ENCODE measurements around the gene ARMC9.

DNA sequence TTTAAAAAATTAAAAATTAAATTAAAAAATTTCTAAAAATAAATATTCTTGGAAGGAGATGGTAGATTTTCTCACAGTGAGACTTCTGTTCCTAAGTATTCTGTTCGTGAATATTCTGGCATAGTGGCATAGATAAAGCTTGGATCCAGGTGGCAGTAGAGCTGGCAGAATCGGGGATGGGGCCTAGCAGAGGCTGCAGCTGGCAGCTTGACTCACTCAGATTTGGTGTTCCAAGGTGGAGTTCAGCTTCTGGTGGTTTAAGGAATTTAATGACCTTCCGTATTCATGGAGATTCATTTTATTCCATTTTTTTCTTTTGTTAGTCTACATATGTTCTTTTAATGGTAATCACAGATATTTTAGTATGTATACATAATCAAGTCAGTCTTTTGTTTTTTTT lies 19.9 kb downstream of the ARMC9 start:
- TF ChIP-seq POLR2A (IDR thresholded peaks at IDR 0.05): no peak
- no peak for TF ChIP-seq EP300 (IDR thresholded peaks at IDR 0.05; ENCODE audit: low read depth)
- TF ChIP-seq, protein P1, sequence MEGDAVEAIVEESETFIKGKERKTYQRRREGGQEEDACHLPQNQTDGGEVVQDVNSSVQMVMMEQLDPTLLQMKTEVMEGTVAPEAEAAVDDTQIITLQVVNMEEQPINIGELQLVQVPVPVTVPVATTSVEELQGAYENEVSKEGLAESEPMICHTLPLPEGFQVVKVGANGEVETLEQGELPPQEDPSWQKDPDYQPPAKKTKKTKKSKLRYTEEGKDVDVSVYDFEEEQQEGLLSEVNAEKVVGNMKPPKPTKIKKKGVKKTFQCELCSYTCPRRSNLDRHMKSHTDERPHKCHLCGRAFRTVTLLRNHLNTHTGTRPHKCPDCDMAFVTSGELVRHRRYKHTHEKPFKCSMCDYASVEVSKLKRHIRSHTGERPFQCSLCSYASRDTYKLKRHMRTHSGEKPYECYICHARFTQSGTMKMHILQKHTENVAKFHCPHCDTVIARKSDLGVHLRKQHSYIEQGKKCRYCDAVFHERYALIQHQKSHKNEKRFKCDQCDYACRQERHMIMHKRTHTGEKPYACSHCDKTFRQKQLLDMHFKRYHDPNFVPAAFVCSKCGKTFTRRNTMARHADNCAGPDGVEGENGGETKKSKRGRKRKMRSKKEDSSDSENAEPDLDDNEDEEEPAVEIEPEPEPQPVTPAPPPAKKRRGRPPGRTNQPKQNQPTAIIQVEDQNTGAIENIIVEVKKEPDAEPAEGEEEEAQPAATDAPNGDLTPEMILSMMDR (IDR thresholded peaks at IDR 0.05): no peak
- no peak for TF ChIP-seq POLR2AphosphoS5 (IDR thresholded peaks at IDR 0.05)
